Activated CD4-positive, alpha-beta T cell treated with anti-CD3 and anti-CD28 coated beads, Interleukin-2, amount 10 ng/mL, durations not matched to agents 7 days and 5 days (primary cell): ENCODE results near the gene FSIP1. TPM values are rescaled to one million over a fixed set of nuclear protein-coding genes. Genes with fewer than 3 reads are reported as not detected.
A peak's percentile ranks its signal among the peaks of the same experiment; 100 is the strongest.

Source experiments
- CTCF ChIA-PET: fragments of 350-600 bp; sonication (Branson Sonifier 250); formaldehyde crosslinking; loops from one replicate; lab custom pipeline; 2021; ENCODE audit warnings: antibody characterized with exemption; lab: Charles Lee
- POLR2A ChIA-PET: fragments of 350-600 bp; sonication (Branson Sonifier 250); formaldehyde crosslinking; loops from one replicate; lab custom pipeline; 2021; ENCODE audit warnings: antibody characterized with exemption; lab: Charles Lee
- DNase-seq: peaks from one replicate; pipeline ENCODE4 v3.0.0-alpha.2; 2020
- H3K27ac Mint-ChIP-seq: one replicate; pipeline ENCODE4 v1.8.0; 2021; ENCODE audit warnings: mild to moderate bottlenecking, moderate library complexity, mixed read lengths
- H3K27me3 Mint-ChIP-seq: one replicate; pipeline ENCODE4 v1.8.0; 2021; ENCODE audit warnings: mixed read lengths
- H3K36me3 Mint-ChIP-seq: one replicate; pipeline ENCODE4 v1.8.0; 2021; ENCODE audit warnings: low read depth, mixed read lengths
- H3K4me1 Mint-ChIP-seq: one replicate; pipeline ENCODE4 v1.8.0; 2021; ENCODE audit warnings: mixed read lengths
- H3K4me3 Mint-ChIP-seq: one replicate; pipeline ENCODE4 v1.8.0; 2021; ENCODE audit warnings: mild to moderate bottlenecking, moderate library complexity, mixed read lengths
- H3K9me3 Mint-ChIP-seq: one replicate; pipeline ENCODE4 v1.8.0; 2021; ENCODE audit warnings: mixed read lengths
- total RNA-seq, 2 experiments: library from RNA; stranded (reverse); gene quantifications; one replicate each; pipeline ENCODE4 v1.2.3, GENCODE V29; 2021

FSIP1 gene
- total RNA-seq, 2 experiments from 2014 or later = 0.30 to 0.48 TPM

DNA sequence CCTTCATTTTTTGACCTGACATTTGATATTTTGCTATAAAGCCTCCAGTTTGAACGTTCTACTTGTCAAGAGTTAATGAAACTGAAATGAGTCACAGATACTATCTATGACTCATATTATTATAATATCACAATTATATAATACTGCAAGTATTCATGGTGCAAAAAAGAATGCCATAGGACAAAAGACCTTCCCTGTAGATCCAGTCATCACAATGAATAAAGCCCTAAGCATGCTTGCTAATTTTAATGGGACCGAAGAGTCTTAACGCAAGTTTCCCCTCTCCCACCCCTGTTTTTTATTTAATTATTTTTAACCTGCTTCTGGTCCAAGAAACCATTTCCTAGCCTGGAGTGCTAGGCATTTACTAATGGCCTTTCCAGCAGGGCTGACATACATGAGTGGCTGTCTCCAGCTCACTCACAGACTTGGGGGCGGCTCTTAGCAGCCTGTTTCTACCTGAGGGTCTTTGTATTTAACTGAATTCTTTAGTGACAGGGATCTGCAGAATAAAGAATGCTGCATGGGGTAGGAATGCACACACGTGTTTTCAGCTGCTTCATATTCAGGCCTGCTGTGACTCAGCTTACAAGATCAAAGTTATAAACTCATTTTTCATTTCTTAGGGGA, 140.5 kb downstream of the FSIP1 start:
- peaks cover 19% of the 10 kb centered on the region for H3K4me1 Mint-ChIP-seq
- H3K36me3 Mint-ChIP-seq = no peaks in the 10 kb centered on the region
- ChIA-PET POLR2A (no interaction called here), CTCF (interaction anchor here (1.0 to 1.6 kb wide), 3 partner anchors 11 to 133 kb away, joined by 3 to 10 read pairs (median 4); no protein-coding TSS in a partner anchor)
- no peaks in the 10 kb centered on the region for H3K9me3 Mint-ChIP-seq
- no peak overlapping the region for H3K27ac Mint-ChIP-seq
- no peak for DNase-seq
- peaks cover 21% of the 10 kb centered on the region for H3K27me3 Mint-ChIP-seq
- no peak overlapping the region for H3K4me3 Mint-ChIP-seq

GRCh38 chr15:39641191-39641889, 141.3 kb downstream of the FSIP1 start:
- Mint-ChIP-seq H3K4me1 (peaks cover 17% of the 10 kb centered on the region), H3K36me3 (no peaks in the 10 kb centered on the region), H3K27me3 (peaks cover 25% of the 10 kb centered on the region), H3K4me3 (no peak overlapping the region), H3K27ac (no peak overlapping the region), H3K9me3 (no peaks in the 10 kb centered on the region)
- CTCF ChIA-PET = interaction anchor here (0.7 to 1.6 kb wide), 4 partner anchors 12 to 147 kb away, joined by 3 to 10 read pairs (median 4); no protein-coding TSS in a partner anchor
- no peak for DNase-seq
- POLR2A ChIA-PET = no interaction called here

DNA sequence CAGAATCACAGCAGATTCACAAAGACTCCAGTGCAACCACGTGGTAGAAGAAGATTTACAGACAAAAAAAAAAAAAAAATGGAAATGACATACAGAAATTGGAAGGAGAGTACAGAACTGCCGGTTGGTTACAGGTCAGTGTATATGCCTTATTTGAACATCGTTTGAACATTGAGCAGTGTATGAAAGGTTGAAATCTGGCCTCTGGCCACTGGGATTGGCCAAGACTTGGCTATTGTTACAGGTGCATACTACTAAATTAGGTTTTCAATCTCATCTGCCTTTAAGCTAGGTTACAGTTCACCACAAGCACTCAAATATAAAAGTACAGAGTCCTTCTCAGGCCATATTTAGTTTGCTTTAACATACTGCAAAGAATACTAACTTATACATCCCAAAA, 142.0 kb downstream of the FSIP1 start:
- no peak for DNase-seq
- Mint-ChIP-seq H3K4me1 (peaks cover 17% of the 10 kb centered on the region), H3K4me3 (no peak overlapping the region), H3K27me3 (peaks cover 32% of the 10 kb centered on the region), H3K9me3 (peaks cover 3% of the 10 kb centered on the region), H3K36me3 (peaks cover 3% of the 10 kb centered on the region), H3K27ac (no peak overlapping the region)
- CTCF ChIA-PET = interaction anchor here (1.3 to 1.6 kb wide), 2 partner anchors 12 to 35 kb away, joined by 4 to 10 read pairs; no protein-coding TSS in a partner anchor
- POLR2A ChIA-PET = no interaction called here

GRCh38 chr15:39639037-39639436, 143.6 kb downstream of the FSIP1 start:
- H3K27ac Mint-ChIP-seq = no peak overlapping the region
- ChIA-PET POLR2A (no interaction called here), CTCF (no interaction called here)
- no peak for DNase-seq
- H3K36me3 Mint-ChIP-seq = peaks cover 3% of the 10 kb centered on the region
- H3K4me1 Mint-ChIP-seq = peaks cover 14% of the 10 kb centered on the region
- no peak overlapping the region for H3K4me3 Mint-ChIP-seq
- peaks cover 5% of the 10 kb centered on the region for H3K9me3 Mint-ChIP-seq
- peaks cover 29% of the 10 kb centered on the region for H3K27me3 Mint-ChIP-seq

DNA sequence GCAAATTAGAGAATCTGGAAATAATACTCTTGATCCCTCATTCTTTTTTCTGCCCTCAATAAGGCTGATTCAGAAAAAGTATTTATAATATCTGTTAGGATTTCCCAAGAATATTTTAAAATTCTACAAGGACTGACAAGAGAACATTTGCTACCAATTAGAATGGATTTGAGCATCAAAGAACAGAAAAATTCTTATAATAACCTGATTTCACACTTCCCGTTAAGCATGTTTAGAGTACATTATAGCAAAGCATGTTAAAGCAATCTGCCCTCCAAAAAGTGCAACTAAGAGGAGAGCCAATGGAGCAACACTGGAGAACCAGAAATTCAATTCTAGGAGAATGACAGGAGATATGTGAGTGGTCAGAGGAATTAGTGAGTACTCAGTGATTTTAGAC, 144.6 kb downstream of the FSIP1 start:
- DNase-seq = no peak
- peaks cover 5% of the 10 kb centered on the region for H3K9me3 Mint-ChIP-seq
- no peak overlapping the region for H3K4me3 Mint-ChIP-seq
- H3K27ac Mint-ChIP-seq = no peak overlapping the region
- ChIA-PET POLR2A (no interaction called here), CTCF (interaction anchor here (1.4 kb wide), 1 partner anchor 9 kb away, joined by 5 read pairs; no protein-coding TSS in a partner anchor)
- H3K4me1 Mint-ChIP-seq = peaks cover 11% of the 10 kb centered on the region
- H3K36me3 Mint-ChIP-seq = peaks cover 3% of the 10 kb centered on the region
- peaks cover 28% of the 10 kb centered on the region for H3K27me3 Mint-ChIP-seq

DNA sequence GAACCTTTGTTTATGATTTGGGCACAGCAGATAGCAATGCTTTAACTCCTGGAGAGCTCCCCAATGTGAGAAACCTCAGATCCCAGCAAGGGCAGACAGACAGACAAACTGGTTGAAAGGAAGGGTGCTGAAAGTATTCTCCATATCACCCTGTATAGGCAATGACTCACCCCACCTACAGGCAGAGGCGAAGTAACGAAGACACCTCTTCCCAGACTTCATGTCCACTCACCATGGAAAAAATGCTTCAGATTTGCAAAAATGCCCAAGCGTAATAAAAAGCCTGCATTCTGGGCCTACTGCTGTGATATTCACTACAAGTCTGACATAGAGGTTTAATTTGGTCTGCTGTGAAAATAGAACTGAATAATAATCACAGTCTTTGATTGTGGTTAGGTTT, 151.3 kb downstream of the FSIP1 start:
- no peak overlapping the region for H3K4me3 Mint-ChIP-seq
- ChIA-PET CTCF (interaction anchor here (0.5 to 0.6 kb wide), 2 partner anchors 26 to 1798 kb away, joined by 3 read pairs; no protein-coding TSS in a partner anchor), POLR2A (no interaction called here)
- peaks cover 38% of the 10 kb centered on the region for H3K36me3 Mint-ChIP-seq
- H3K27me3 Mint-ChIP-seq = peaks cover 9% of the 10 kb centered on the region
- peaks cover 26% of the 10 kb centered on the region for H3K9me3 Mint-ChIP-seq
- peak overlapping the region; percentile 91 for H3K27ac Mint-ChIP-seq
- peaks cover 50% of the 10 kb centered on the region for H3K4me1 Mint-ChIP-seq
- no peak for DNase-seq

GRCh38 chr15:39629906-39630305, 152.7 kb downstream of the FSIP1 start:
- peaks cover 49% of the 10 kb centered on the region for H3K36me3 Mint-ChIP-seq
- peaks cover 65% of the 10 kb centered on the region for H3K4me1 Mint-ChIP-seq
- no peak for DNase-seq
- no peaks in the 10 kb centered on the region for H3K27me3 Mint-ChIP-seq
- POLR2A ChIA-PET = no interaction called here
- H3K27ac Mint-ChIP-seq = peak overlapping the region; percentile 91
- H3K4me3 Mint-ChIP-seq = no peak overlapping the region
- H3K9me3 Mint-ChIP-seq = peaks cover 28% of the 10 kb centered on the region
- CTCF ChIA-PET = interaction anchor here (0.8 to 2.4 kb wide), 5 partner anchors 7 to 930 kb away, joined by 3 to 5 read pairs (median 4); no protein-coding TSS in a partner anchor

DNA sequence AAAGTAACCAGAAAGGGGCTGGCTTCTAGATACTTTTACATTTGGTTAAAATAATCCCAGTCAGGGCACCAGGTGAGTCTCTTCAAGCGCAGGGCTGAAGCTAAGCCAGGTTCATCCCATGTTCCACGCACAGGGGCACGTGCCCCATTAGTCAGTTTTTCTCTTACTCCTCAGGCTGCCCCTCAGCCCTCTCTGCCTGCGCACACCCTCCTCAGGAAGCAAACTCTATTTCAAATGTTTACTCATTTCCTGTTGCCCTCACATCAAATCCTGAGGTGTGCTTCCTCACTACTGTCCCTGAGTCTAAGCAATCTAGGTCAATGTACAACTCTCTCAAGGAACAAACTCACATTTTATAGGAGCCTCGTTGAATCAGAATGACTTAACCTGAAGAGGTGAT, 153.3 kb downstream of the FSIP1 start:
- POLR2A ChIA-PET = no interaction called here

GRCh38 chr15:39628546-39629257, 153.9 kb downstream of the FSIP1 start:
- POLR2A ChIA-PET = interaction anchor here (0.6 kb wide), 1 partner anchor 42 kb away, joined by 4 read pairs; no protein-coding TSS in a partner anchor

More for the DNA sequence above, 153.3 kb downstream of the FSIP1 start:
- peaks cover 70% of the 10 kb centered on the region for H3K4me1 Mint-ChIP-seq
- no peak overlapping the region for H3K4me3 Mint-ChIP-seq
- peaks cover 50% of the 10 kb centered on the region for H3K36me3 Mint-ChIP-seq
- peak overlapping the region; percentile 91 for H3K27ac Mint-ChIP-seq
- DNase-seq = peak; percentile 58
- CTCF ChIA-PET = interaction anchor here (0.8 to 2.4 kb wide), 5 partner anchors 8 to 930 kb away, joined by 3 to 5 read pairs (median 4); no protein-coding TSS in a partner anchor
- no peaks in the 10 kb centered on the region for H3K27me3 Mint-ChIP-seq
- peaks cover 28% of the 10 kb centered on the region for H3K9me3 Mint-ChIP-seq

GRCh38 chr15:39628144-39628508, 154.5 kb downstream of the FSIP1 start:
- Mint-ChIP-seq H3K36me3 (peaks cover 52% of the 10 kb centered on the region), H3K9me3 (peaks cover 30% of the 10 kb centered on the region), H3K4me3 (no peak overlapping the region), H3K27ac (peak overlapping the region; percentile 99), H3K4me1 (peaks cover 82% of the 10 kb centered on the region), H3K27me3 (no peaks in the 10 kb centered on the region)
- no peak for DNase-seq
- ChIA-PET CTCF (interaction anchor here (1.1 to 2.4 kb wide), 4 partner anchors 9 to 22 kb away, joined by 3 to 5 read pairs (median 4); no protein-coding TSS in a partner anchor), POLR2A (no interaction called here)

More at GRCh38 chr15:39628546-39629257, 153.9 kb downstream of the FSIP1 start:
- H3K4me1 Mint-ChIP-seq = peaks cover 77% of the 10 kb centered on the region
- H3K9me3 Mint-ChIP-seq = peaks cover 28% of the 10 kb centered on the region
- no peak overlapping the region for H3K4me3 Mint-ChIP-seq
- H3K27me3 Mint-ChIP-seq = no peaks in the 10 kb centered on the region
- CTCF ChIA-PET = interaction anchor here (1.4 to 2.4 kb wide), 3 partner anchors 9 to 929 kb away, joined by 4 to 5 read pairs (median 5); no protein-coding TSS in a partner anchor
- DNase-seq = no peak
- peak overlapping the region; percentile 91 for H3K27ac Mint-ChIP-seq
- H3K36me3 Mint-ChIP-seq = peaks cover 50% of the 10 kb centered on the region

DNA sequence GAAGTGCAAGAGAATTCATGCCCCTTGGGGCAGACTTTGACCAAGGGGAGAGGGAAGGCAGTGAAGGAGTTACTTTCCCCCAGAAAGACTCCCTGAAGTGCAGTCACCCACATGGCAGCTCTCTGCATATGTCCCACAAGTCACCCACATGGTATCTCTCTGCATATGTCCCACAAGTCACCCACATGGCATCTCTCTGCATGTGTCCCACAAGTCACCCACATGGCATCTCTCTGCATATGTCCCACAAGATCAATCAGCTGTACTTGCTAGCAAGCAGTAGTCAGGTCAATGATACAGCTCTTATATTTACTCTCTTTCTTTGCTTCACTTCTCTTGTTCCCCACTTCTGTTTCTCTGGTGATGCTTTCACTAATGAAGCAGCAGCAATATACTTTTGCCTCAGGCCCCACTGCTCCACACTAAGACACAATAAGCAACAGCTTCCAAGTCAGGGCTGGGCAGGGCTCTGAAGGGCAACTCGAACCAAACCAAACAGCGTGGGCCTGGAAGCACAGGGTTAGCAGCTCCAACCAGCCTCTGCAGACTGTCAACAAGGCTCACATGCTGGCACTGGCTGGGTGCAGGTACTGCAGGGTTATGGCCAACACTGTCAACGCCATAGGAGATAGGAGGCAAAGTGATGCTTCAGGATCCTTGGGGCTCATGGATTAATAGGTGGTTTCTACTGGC, 155.0 kb downstream of the FSIP1 start:
- CTCF ChIA-PET = interaction anchor here (1.1 to 2.4 kb wide), 4 partner anchors 10 to 48 kb away, joined by 3 to 5 read pairs (median 3); no protein-coding TSS in a partner anchor
- H3K27me3 Mint-ChIP-seq = no peaks in the 10 kb centered on the region
- H3K9me3 Mint-ChIP-seq = peaks cover 35% of the 10 kb centered on the region
- no peak overlapping the region for H3K4me3 Mint-ChIP-seq
- POLR2A ChIA-PET = interaction anchor here (0.6 kb wide), 1 partner anchor 21 kb away, joined by 3 read pairs; no protein-coding TSS in a partner anchor
- peak overlapping the region; percentile 99 for H3K27ac Mint-ChIP-seq
- DNase-seq = no peak
- H3K4me1 Mint-ChIP-seq = peaks cover 88% of the 10 kb centered on the region
- peaks cover 57% of the 10 kb centered on the region for H3K36me3 Mint-ChIP-seq
